Measurements from ENCODE around the gene SPIRE1.

The SPIRE1 gene

GRCh38 chr18:12659904-12660605 is 2.1 kb upstream of the SPIRE1 start:
- TF ChIP-seq CTCF (IDR thresholded peaks at IDR 0.05; ENCODE audit: insufficient read depth, low read length, poor library complexity, severe bottlenecking) (peak; percentile 58), EZH2phosphoT487 (conservative IDR thresholded peaks at IDR 0.05; ENCODE audit: low read length) (no peak)
- Histone ChIP-seq H3K36me3 (ENCODE audit: low read length) (no peaks in the 10 kb centered on the region), H3K9ac (ENCODE audit: low read length) (no peak overlapping the region), H3K4me3 (ENCODE audit: insufficient read depth, low read length, poor library complexity, severe bottlenecking) (no peak overlapping the region), H3K79me2 (ENCODE audit: insufficient read depth, low read length) (no peaks in the 10 kb centered on the region), H2AFZ (ENCODE audit: low read depth, low read length, severe bottlenecking) (no peak overlapping the region), H3K4me2 (ENCODE audit: low read depth, low read length, poor library complexity, severe bottlenecking) (no peak overlapping the region), H4K20me1 (ENCODE audit: low read depth, low read length) (no peaks in the 10 kb centered on the region), H3F3A (ENCODE audit: insufficient read depth) (peaks cover 6% of the 10 kb centered on the region; the same call in 1 of the 2 replicates), H3K27ac (ENCODE audit: low read depth, low read length) (no peak overlapping the region), H3K27me3 (ENCODE audit: low read length) (no peaks in the 10 kb centered on the region), H3K9me2 (replicated peaks; ENCODE audit: insufficient read depth, low read length) (no peaks in the 10 kb centered on the region), H3K9me3 (ENCODE audit: insufficient read depth, low read length) (no peaks in the 10 kb centered on the region)

GRCh38 chr18:12658426-12659138 is 675 bp upstream of the SPIRE1 start:
- no peak overlapping the region for H2AFZ ChIP-seq (ENCODE audit: low read depth, low read length, severe bottlenecking)
- no peaks in the 10 kb centered on the region for H4K20me1 ChIP-seq (ENCODE audit: low read depth, low read length)
- H3K4me3 ChIP-seq (ENCODE audit: insufficient read depth, low read length, poor library complexity, severe bottlenecking), result no peak overlapping the region
- H3K27ac ChIP-seq (ENCODE audit: low read depth, low read length), result no peak overlapping the region
- H3K9me2 ChIP-seq (replicated peaks; ENCODE audit: insufficient read depth, low read length), result no peaks in the 10 kb centered on the region
- no peaks in the 10 kb centered on the region for H3K36me3 ChIP-seq (ENCODE audit: low read length)
- no peaks in the 10 kb centered on the region for H3K9me3 ChIP-seq (ENCODE audit: insufficient read depth, low read length)
- H3K9ac ChIP-seq (ENCODE audit: low read length), result no peak overlapping the region
- TF ChIP-seq EZH2phosphoT487 (conservative IDR thresholded peaks at IDR 0.05; ENCODE audit: low read length) (no peak), CTCF (IDR thresholded peaks at IDR 0.05; ENCODE audit: insufficient read depth, low read length, poor library complexity, severe bottlenecking) (no peak)
- H3K79me2 ChIP-seq (ENCODE audit: insufficient read depth, low read length), result no peaks in the 10 kb centered on the region
- H3F3A ChIP-seq (ENCODE audit: insufficient read depth), result peaks cover 6% of the 10 kb centered on the region; the same call in 1 of the 2 replicates
- H3K4me2 ChIP-seq (ENCODE audit: low read depth, low read length, poor library complexity, severe bottlenecking), result peak overlapping the region; percentile 60
- no peaks in the 10 kb centered on the region for H3K27me3 ChIP-seq (ENCODE audit: low read length)

- Histone ChIP-seq H3K9me3 (ENCODE audit: insufficient read depth, low read length) (no peaks in the 10 kb centered on the region), H3K9ac (ENCODE audit: low read length) (peak overlapping the region; percentile 45), H3K4me2 (ENCODE audit: low read depth, low read length, poor library complexity, severe bottlenecking) (peak overlapping the region; percentile 60), H4K20me1 (ENCODE audit: low read depth, low read length) (no peaks in the 10 kb centered on the region), H3K27ac (ENCODE audit: low read depth, low read length) (no peak overlapping the region), H3K4me3 (ENCODE audit: insufficient read depth, low read length, poor library complexity, severe bottlenecking) (peak overlapping the region; percentile 50), H3F3A (ENCODE audit: insufficient read depth) (peaks cover 6% of the 10 kb centered on the region; the same call in 1 of the 2 replicates), H3K79me2 (ENCODE audit: insufficient read depth, low read length) (no peaks in the 10 kb centered on the region), H3K36me3 (ENCODE audit: low read length) (no peaks in the 10 kb centered on the region), H3K9me2 (replicated peaks; ENCODE audit: insufficient read depth, low read length) (no peaks in the 10 kb centered on the region), H2AFZ (ENCODE audit: low read depth, low read length, severe bottlenecking) (peak overlapping the region; percentile 73), H3K27me3 (ENCODE audit: low read length) (no peaks in the 10 kb centered on the region)
- no peak for TF ChIP-seq CTCF (IDR thresholded peaks at IDR 0.05; ENCODE audit: insufficient read depth, low read length, poor library complexity, severe bottlenecking)
- no peak for TF ChIP-seq EZH2phosphoT487 (conservative IDR thresholded peaks at IDR 0.05; ENCODE audit: low read length)
Observed at GRCh38 chr18:12656938-12657683, 796 bp downstream of the SPIRE1 start.
